Mucosa of descending colon (tissue), 3 donors: ENCODE data around the gene CST7. TPM values are rescaled to one million over a fixed set of nuclear protein-coding genes. Genes with fewer than 3 reads are reported as not detected.

Experiments used
- ATAC-seq: fragments of 200-7000 bp; cut with Tn5 transposase; one replicate; pipeline ENCODE4 v1.9.1; 2020; ENCODE audit warnings: mild to moderate bottlenecking, moderate library complexity
- DNase-seq, 3 donors: peaks; one replicate each; pipeline ENCODE4 v3.0.0-alpha.2; 2020
- H3K36me3 ChIP-seq: fragments of 200-600 bp; one replicate; pipeline ENCODE4 v1.8.0; 2021; ENCODE audit warnings: low read depth, mild to moderate bottlenecking
- H3K4me1 ChIP-seq: fragments of 200-600 bp; one replicate; pipeline ENCODE4 v1.8.0; 2021; ENCODE audit warnings: low read depth, mild to moderate bottlenecking
- H3K4me3 ChIP-seq: fragments of 200-600 bp; one replicate; pipeline ENCODE4 v1.8.0; 2021; ENCODE audit warnings: mild to moderate bottlenecking
- H3K9me3 ChIP-seq: fragments of 200-600 bp; one replicate; pipeline ENCODE4 v1.8.0; 2021; ENCODE audit warnings: mild to moderate bottlenecking
- CTCF ChIP-seq: fragments of 200-600 bp; IDR thresholded peaks from one replicate; pipeline ENCODE4 v1.8.0; 2022; ENCODE audit warnings: antibody characterized with exemption, mild to moderate bottlenecking
- intact Hi-C, 2 donors: fragments of 100-400 bp; cut with DNase I in 1 of 2; cut with micrococcal nuclease in 1 of 2; formaldehyde crosslinking; loops; one replicate each; pipeline versions ENCODE4 v1.11.0 to v1.11.1; 2022; cut with DNase I, micrococcal nuclease
- total RNA-seq, 3 donors: library from RNA; stranded (reverse); fragmentation: NEBNext Ultra II Directional in 2 of 3; extraction: Animal tissue kit (Norgen Biotek cat#: 25700) in 2 of 3; gene quantifications; one replicate each; pipeline versions ENCODE4 v1.2.1 to v1.2.4, GENCODE V29; 2021 to 2023
- donor health status: DM: no; HTN: no; CAD: no; lungs with moderate emphysema.
- donor health status: DM: no; HTN: no; CAD: no.
- donor health status: DM: no; HTN: yes; CAD: no.

The CST7 gene
- total RNA-seq, 3 donors from 2014 or later: 1.4 to 2.3 (median 1.7) TPM

- DNase-seq (peak in 1 of 3 donors; percentile 15), ATAC-seq (no peak)
- Histone ChIP-seq H3K36me3 (no peaks in the 10 kb centered on the region), H3K4me1 (no peaks in the 10 kb centered on the region), H3K9me3 (no peaks in the 10 kb centered on the region), H3K4me3 (no peak overlapping the region)
- intact Hi-C loops: no loop called here
- TF ChIP-seq CTCF: no peak
These were observed 8.4 kb downstream of the CST7 start for GRCh38 chr20:24957326-24958016.

- peak in 1 of 3 donors; percentile 11 for DNase-seq
- TF ChIP-seq CTCF: no peak
- intact Hi-C loops: no loop called here
- ATAC-seq: no peak
- no peak overlapping the region for H3K4me3 ChIP-seq
- H3K9me3 ChIP-seq: no peaks in the 10 kb centered on the region
- no peaks in the 10 kb centered on the region for H3K36me3 ChIP-seq
- no peaks in the 10 kb centered on the region for H3K4me1 ChIP-seq
These were observed 9.7 kb downstream of the CST7 start for GRCh38 chr20:24958506-24959385.

DNA sequence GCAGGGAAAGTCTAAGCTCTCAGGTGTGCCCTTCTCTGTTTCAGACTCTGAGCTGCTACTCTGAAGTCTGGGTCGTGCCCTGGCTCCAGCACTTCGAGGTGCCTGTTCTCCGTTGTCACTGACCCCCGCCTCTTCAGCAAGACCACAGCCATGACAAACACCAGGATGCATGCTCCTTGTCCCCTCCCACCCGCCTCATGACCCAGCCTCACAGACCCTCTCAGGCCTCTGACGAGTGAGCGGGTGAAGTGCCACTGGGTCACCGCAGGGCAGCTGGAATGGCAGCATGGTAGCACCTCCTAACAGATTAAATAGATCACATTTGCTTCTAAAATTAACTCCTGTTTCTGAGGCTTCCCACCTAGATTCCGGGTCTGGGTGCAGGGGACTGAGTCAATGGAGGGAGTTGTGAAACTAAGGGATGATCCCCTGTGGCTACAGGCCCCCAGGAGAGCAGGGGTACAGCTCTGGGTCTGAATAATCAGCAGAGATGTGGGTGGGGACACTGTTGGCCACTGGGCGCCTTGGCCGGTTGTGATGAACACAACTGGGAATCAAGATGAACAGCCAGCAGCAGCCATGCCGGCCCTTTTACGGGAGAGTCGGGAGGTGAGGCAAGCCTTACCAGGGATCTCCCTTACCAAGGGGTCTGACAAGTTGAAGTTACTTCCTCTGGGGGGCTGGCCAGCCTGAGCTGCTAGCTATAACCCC lies 10.7 kb downstream of the CST7 start:
- H3K9me3 ChIP-seq: no peaks in the 10 kb centered on the region
- TF ChIP-seq CTCF: no peak
- no peak overlapping the region for H3K4me3 ChIP-seq
- no peaks in the 10 kb centered on the region for H3K36me3 ChIP-seq
- peak in 1 of 3 donors; percentile 15 for DNase-seq
- H3K4me1 ChIP-seq: no peaks in the 10 kb centered on the region
- intact Hi-C loops: no loop called here
- no peak for ATAC-seq

GRCh38 chr20:24960302-24960801 lies 11.3 kb downstream of the CST7 start:
- Histone ChIP-seq H3K4me3 (no peak overlapping the region), H3K4me1 (no peaks in the 10 kb centered on the region), H3K9me3 (no peaks in the 10 kb centered on the region), H3K36me3 (no peaks in the 10 kb centered on the region)
- intact Hi-C loops: no loop called here
- peak in 1 of 3 donors; percentile 19 for DNase-seq
- ATAC-seq: no peak
- no peak for TF ChIP-seq CTCF

GRCh38 chr20:24960861-24961260 lies 11.8 kb downstream of the CST7 start:
- Histone ChIP-seq H3K36me3 (no peaks in the 10 kb centered on the region), H3K9me3 (no peaks in the 10 kb centered on the region), H3K4me1 (no peaks in the 10 kb centered on the region), H3K4me3 (no peak overlapping the region)
- intact Hi-C loops: no loop called here
- no peak for DNase-seq
- no peak for TF ChIP-seq CTCF
- ATAC-seq: no peak
